SIG-M5 treated with dmso at 0.1 percent for 504 hours (cell line): ENCODE measurements around the gene ANO2.

Source experiments
- DNase-seq: peaks from one replicate; lab custom pipeline; 2025; ENCODE audit not compliant: unreplicated experiment; lab: John Stamatoyannopoulos, UW

The ANO2 gene

DNA sequence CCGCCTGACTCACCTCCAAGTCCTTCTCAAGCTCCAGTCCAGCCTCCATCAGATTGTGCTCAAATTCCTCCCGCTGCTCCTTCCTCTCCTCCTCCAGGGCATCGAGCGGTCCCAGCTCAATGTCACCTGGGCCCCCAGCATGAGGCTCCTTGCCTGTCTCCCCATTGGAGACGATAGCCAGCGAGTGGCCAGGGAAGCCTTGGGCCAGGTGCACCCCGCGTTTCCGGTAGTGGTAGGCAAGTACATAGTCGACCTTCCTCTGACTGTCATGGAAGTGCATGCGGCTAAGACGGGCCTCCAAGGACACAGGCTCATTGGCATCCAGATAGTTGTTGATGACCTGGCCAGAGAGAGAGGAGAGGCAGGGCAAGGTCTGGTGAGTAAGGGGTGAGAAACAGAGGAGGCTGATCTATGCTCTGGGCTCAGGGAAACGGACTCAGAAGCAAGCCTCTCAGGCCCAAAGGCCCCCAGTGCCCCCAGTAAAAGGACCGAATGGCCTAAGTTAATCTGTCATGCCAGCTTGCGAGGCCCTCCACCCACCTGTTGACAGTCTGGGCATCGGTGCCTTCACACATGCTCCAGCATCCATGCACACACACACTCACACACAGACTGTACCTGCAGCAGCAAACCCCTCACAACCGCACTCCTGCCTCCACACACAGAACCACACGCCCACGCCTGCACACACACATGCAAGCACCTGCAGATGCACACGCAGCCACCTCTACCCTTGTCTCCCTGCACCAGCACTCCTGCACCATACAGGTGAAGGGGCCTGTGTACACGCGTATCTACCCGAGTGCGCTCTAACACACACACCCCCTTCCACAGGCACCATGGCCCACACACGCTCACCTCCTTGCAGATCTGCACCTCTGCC, 23.8 kb downstream of the ANO2 start:
- no peak for DNase-seq

DNA sequence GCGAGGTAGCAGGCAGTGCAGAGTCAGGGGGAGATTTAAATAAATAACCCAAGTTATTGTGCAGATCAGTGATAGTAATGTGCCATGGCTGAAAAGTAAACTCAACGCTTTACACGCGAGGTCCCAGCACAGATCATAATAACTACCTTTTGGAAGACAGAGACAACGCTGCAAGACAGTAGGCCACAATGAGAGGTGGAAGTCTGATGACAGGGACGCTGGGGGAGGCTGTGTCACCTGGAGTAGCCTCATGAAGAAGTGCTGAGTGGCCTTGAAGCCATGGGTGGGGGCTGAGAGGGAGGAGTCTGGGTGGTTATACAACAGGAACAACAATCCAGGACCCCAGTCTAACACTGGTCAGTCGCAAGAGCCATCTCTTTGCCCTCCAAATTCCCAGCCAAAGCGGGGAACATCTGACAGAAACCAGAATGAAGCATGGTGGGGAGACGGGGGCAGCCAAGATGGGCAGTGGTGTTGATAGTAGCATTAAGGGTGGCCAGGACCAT, 28.2 kb downstream of the ANO2 start:
- no peak for DNase-seq

DNA sequence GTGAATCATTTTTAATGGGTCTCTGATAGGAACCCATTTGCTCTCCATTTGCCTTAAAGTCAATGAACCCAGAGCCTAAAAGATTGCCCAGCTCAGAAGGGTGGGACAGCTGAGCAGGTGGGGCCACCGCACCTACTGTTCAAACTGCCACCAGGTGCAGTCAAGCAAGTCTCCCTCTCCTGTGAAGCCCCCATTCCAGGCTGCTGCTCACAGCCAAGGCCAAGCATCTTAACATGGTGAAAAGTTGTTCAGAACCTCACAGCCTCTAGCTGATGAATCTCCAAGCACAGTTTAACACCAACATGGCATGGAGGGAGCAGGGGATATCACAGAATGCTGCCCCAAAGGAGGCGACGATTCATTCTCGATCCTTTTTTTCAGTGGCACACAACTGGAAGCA, 29.5 kb downstream of the ANO2 start:
- no peak for DNase-seq

DNA sequence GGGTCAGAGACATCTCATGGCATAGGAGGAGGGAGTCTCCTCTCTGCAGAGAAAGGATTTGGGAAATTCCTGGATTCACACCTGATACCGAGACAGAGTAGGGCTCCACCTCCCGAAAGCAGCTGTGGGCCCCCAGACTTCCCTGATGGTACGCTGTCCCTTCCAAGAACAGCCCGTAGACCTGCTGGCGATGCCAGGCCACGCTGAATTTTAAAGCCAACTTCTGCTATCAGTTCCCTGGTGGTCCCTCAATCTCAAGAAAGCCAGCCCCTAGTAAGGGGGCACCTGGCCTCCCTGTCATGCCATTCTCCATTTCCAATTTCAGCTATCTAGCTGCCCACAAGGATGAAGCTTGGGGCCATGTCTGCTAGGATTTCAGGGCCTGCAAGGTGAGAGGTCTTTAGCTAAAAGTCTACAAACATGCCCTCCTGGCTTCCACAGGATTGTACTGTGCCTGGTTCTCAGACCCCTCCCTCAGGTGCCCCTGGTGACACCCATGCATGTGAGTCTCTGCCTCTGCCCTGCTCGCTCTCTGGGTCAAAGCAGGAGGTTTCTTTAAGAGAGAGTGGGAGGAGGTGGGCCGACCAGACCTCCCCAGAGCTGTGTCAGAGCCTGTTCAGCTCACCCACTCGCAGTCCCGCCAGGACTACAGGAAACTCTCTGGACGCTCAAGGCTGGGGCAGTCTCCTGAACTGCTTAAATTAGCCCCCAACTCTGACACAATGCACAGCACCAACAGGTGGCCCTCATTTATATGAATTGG, 30.5 kb downstream of the ANO2 start:
- DNase-seq: no peak

DNA sequence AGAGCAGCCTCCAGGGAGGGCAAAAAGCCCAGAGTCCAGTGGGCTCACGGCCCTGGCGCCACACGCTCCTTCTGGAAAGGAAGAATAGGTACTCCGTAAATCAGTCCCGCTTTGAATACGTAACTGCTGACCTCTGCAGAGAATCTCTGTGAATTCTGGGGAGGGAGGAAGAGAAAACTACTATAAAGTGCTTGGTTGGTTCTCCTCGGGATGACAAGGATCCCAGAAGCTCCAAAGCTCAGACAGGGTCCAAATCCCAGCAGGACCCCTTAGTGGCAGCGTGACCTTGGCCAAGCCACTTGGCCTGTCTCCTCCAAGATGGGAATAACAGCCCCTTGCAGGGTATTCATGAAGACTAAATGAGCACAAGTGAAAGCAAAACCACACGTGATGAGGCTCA, 31.7 kb downstream of the ANO2 start:
- DNase-seq: no peak

DNA sequence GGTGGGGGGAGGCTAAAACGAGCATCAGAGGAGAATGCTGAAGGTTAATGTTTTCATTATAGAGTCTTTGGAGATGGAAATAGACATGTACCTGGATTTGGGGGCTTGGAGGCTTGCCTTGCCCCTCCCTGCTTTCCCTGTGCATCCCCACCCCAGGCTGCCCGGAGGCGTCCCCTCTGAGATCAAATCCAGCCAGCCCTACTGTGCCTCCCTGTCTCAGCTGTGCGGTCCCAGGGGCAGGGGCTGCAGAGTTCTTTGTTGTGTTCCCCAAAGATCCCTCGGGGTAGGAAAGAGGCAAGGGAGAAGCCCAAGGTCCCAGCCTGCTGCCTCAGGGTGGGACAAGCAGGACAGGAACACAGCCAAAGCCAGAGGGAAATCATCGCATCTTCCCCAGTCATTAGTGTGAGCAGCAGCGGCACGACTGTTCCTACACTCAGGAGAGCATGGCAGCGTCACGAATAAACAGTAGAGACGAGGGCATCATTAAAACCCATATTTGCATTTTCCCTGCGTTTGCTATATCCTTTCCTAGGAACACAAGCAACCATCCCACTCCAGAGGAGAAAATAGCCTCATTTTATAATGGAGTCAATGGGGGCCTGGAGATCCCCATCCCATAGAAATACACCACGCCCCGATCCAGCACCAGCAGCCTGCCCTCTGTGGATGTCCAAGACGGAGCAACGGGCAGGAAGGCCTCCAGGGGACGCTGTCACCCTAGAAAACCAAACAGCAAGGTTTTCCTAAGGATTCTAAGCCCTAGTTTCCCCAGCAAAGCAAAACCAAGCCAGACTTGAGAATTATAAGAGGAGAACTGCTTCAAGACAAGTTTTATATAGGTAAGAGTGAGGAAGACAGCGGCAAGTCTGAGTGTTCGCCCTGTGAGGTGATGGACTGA, 32.4 kb downstream of the ANO2 start:
- no peak for DNase-seq

DNA sequence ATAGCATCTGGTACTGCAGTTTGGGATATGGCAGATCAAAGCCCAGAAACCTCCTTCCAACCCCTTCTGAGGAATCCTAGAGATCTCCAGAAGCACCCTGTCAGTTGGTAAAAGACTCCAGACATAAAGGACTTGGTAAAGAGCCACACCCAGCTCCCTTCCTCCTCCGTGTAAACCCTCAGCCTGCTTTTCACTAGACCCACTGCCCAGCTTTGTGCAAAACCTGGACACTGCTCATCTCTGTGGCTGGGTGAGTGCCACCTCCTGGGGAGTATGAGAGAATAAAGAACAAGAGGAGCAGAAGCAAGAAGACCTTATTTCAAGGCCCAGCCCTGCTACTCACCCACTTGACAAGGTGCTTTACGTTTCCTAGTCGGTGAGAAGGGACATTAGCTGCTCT, 33.0 kb downstream of the ANO2 start:
- DNase-seq: no peak

DNA sequence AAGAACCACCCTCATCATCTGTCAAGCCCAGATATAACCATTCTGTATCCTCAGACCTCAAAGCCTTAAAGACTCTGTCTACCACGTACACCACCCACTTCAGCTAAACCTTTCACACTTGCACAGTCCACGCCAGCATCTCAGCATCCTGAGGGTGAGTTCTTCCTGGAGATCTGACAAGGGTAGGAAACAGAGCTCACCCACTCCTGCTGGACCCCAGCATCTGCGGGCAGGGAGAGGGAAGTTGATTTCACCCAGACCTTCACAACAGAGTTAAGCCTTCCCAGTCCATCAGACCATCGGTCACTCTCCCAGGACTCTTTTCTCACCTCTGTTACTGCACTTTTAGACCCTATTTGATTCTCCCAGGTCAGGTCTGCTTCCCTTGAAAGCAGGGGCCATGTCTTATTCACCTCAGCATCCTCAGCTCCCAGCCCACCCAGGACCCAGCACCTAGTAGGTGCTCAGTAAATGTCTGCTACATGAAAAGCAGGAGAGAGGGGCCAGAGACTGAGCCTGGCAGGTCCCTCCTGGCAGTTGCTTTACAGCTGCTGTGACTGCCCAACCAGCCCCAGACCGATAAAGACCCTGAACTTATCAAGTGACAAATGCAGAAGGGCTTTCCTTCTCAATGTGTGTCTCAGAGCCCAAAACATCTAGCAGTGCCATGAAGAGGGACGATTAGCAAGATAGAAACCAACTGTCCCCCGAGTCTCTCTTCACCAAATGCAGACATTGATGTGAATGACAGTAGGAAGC, 34.1 kb downstream of the ANO2 start:
- DNase-seq: no peak

DNA sequence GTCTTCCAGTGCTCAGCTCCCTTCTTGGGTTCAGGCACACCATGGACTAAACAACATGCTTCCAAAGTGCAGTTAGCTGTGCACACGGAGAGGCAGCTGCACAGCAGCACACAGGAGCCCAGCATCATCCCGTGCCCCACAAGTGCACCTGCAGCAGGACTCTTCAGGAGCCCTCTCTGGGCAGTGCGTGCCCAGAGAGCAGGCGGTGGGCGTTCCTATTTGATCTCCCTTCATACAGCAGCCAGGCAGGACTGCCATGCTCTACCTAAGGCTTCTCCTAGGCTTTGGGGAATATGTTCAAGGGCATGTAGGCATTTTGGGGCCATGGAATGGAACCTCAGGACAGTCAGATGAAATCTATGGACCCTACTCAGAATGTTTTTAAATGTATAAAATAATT, 35.5 kb downstream of the ANO2 start:
- DNase-seq: no peak

DNA sequence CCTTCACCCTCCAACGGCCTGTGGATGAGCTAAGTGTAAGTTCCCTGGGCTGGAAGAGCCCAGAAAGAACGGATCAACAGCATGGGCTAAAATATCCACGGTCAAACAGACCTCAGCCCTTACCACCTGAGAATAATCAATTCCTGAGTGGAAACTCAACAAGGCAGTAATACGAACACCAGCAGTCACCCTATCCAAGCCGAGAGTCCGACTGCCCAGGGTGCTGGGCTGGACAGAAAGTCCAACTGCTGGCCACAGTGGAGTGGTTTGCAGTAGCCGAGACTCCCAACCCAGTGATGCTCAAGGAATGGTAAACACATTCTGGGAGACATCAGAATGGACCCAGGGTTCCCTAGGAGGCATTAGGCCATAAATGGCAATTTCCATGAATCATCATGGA, 36.8 kb downstream of the ANO2 start:
- DNase-seq: no peak

DNA sequence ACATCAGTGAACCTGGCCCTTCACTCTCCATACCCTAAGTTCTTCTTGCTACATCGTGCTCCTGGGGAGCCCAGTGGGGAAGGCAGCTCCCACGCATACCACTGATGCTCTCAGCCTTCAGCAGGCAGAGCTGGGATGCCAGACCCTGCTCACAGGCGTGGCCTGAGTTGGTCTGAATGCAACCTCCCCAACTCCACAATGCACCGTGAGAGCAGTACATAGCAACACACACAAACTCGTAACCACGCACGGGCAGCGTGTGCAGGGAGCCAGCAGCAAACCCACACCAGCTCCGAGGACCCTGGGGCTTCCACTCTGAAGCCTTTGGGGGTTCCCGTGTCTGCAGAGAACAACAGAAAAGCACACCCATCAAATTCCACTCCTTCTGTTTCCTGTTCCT, 37.3 kb downstream of the ANO2 start:
- DNase-seq: no peak

DNA sequence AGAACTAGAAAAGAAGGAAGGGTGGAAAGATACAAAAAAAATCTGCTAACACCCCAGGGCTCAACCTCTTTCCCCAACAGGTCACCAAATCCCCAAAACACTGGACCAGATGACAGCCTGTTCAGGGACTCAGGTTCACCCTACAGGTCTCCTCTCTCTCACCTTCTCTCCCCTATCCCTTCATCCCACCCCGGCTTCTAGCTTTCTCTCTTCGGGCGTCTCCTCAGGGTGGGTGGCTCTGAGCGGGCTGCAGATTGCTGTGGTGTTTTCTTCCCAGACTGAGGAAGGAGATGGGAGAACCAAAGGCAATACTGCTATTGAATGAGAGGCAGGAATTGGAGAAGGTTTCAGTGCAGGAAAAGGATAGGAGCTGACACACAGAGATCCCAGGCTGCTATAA, 39.3 kb downstream of the ANO2 start:
- DNase-seq: no peak

DNA sequence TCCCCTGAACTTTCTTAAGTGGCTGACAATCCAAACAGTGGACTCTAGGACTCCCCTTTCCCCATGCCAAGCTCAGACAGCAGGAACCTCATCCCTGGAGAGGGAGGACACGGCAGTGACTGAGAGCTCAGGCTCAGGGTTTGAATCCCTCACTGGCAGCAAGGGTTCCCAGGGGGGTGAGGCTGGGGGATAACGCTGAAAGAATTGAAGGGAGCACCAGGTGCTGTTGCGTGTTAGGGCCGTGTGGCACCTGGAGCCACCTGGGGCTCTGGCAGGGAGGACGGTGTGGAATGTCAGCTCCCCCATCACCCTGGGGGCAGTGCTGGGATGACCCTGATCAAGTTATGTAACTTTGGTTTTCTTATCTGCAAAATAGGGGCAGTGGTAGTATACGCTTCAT, 40.1 kb downstream of the ANO2 start:
- DNase-seq: no peak

DNA sequence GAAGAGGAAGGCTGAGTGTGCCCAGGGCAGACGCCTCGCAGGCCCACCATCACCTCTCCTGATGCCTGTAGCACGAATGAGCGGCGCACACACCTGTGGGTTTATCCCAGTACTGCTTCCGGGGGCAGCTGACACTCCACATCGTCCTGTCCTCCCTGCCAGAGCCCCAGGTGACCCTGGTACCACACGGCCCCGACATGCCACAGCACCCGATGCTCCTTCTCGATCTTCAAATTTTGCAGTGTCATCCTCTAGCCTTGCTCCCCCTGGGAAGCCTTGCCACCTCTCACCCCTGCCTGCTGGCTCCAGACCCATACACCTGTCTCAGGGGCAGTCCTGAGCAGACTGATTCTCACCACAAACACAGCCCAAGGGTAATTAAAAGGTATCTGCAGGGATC, 40.6 kb downstream of the ANO2 start:
- no peak for DNase-seq

DNA sequence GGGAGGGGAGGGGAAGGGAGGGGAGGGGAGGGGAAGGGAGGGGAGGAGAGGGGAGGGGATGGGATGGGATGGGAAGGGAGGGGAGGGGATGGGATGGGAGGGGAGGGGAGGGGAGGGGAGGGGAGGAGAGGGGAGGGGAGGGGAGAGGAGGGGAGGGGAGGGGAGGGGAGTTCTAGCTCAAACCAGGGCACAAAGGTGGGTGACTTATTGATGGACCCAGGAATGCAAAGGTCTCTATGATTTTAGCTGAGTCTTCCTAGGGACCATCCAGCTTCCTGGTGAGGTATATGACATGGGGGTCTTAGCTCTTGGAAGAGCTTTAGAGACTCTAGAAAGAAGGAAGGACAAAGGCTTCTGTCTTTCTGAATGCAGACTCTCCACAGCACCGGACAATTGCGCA, 42.3 kb downstream of the ANO2 start:
- no peak for DNase-seq

DNA sequence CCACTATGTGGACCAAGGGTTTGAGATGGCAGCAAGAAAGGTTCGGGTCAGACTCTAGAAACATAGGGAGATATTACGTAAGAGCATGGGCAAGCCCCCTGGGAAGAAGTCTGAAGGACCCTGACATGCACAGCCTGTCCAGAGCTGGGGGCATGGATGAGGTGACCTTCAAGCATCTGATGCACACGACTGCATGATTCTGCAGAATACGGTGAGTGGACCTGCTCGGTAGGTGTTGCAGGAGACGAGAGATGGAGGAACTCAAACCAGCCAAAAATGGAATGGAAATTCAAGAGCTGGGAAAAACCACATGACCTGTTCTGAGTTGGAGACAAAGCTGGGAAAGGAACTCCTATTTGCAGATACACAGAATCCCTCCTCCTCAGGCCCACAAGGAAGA, 43.6 kb downstream of the ANO2 start:
- no peak for DNase-seq

DNA sequence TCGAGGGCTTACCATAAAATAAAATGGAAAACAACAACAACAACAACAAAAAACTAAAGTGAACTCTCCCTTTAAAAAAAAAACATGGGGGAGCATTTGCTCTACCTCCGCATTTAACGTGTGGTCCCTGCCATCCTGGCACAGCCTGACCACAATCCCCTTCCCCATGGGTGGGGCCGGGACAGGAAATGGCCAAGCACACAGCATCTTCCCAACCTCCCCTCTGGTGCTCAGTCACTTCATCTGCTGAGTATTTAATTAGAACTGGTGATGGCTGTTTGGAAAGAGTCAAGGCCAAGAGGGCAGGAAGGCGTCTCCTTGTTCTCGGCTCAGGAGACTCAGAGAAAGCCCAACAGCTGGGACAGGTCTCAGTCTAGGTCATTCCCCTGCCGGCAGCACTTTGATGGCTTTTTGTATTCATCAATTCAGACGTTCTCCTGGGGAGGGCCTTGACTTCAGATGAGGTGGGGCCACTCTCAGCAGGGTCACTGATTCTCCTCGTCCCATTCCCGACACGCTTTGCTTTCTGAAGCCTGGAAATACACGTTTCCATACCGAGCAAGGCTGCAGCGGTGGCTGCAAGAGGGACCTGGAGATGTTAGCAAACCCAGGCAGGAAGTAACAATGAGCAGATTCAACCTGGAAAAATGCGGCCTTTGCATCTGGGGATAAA, 44.4 kb downstream of the ANO2 start:
- no peak for DNase-seq

DNA sequence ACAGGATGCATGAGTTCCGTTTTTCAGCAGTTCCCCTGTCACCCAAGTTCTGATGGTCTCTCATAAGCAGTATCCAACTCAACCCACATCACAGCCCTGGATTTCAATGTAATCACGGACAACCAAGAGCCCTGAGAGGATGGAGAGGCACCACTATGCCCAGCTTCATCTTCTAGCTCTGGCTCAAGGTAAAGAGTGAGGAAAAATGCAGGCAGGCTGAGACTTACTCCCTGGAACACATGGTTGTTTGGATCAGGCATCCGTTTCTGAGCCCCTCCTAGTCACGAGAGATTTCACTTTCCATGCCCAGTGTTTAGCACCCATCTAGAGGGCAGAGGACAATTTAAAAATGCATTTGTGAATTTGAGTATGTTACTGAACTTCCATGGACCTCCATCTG, 45.0 kb downstream of the ANO2 start:
- no peak for DNase-seq

DNA sequence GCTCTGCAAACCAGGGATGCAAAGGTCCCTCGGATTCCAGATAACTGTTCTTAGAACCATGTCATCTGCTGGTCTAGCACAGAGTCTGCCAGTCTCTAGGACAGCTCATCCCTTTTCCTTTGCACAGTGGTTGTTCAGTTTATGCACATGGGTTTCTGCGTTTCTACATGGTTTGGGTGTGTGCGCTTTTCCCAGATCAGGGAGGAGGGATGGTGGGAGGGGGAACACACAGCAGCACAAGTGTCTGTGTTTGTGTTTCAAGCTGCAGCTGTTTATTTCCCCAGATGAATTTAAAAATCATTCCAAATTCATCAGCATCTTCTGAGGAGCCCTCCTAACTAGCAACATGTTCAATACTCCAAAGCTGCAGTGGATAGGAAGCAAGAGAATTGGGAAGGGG, 45.4 kb downstream of the ANO2 start:
- DNase-seq: no peak

DNA sequence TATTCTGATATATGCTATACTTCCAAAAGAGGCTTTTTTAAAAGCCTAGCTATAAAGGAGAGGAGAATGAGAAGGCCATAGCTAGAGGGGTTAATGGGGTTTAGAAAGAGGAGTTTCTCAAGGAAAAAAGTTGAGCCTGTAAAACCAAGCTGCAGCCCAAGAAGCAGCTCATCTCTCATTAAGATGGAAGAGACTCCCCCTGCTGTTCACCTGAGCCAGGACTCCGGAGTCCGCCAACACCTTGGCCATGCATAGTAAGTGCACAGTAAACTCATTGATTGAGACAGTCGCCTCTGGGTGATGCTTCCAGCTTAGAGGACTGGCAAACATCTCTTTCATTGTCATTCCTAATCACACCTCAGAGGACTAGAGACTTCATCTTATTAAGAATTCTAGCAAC, 46.2 kb downstream of the ANO2 start:
- no peak for DNase-seq
